Mononuclear cell (primary cell): ENCODE data around the gene DEFB113. TPM values are rescaled to one million over a fixed set of nuclear protein-coding genes. Genes with fewer than 3 reads are reported as not detected.

Source experiments
- total RNA-seq: library from RNA; depleted of rRNA; stranded (reverse); fragments of >200 nt; gene quantifications from one replicate; pipeline ENCODE4 v1.2.3, GENCODE V29; 2012

DEFB113 gene
- total RNA-seq, 1 donor = not detected

Other genes with a start within 250 kb of the DEFB113 start
- gene CRISP3, start 225.2 kb downstream of the DEFB113 start, total RNA-seq = not detected
- gene PGK2, start 182.3 kb downstream of the DEFB113 start, total RNA-seq = not detected
- gene CRISP1, start 103.1 kb downstream of the DEFB113 start, total RNA-seq = not detected
- not detected for gene DEFB114, start 5.5 kb downstream of the DEFB113 start, total RNA-seq
- not detected for gene DEFB110, start 52.4 kb upstream of the DEFB113 start, total RNA-seq
- not detected for gene DEFB112, start 80.3 kb upstream of the DEFB113 start, total RNA-seq